Measurements from ENCODE around the gene ASB7. TPM values are rescaled to one million over a fixed set of nuclear protein-coding genes. Genes with fewer than 3 reads are reported as not detected.

ASB7 gene
- total RNA-seq, 1 donor from 2014 or later: 14.5 TPM

GRCh38 chr15:100597862-100598261 lies 4.5 kb upstream of the ASB7 start:
- Mint-ChIP-seq H3K36me3 (ENCODE audit: unreplicated experiment) (no peaks in the 10 kb centered on the region), H3K27me3 (ENCODE audit: unreplicated experiment) (no peaks in the 10 kb centered on the region), H3K4me3 (ENCODE audit: unreplicated experiment) (no peak overlapping the region), H3K9me3 (ENCODE audit: unreplicated experiment) (no peaks in the 10 kb centered on the region), H3K27ac (ENCODE audit: unreplicated experiment) (no peak overlapping the region), H3K4me1 (ENCODE audit: low read depth, unreplicated experiment) (no peaks in the 10 kb centered on the region)
- no peak for TF ChIP-seq CTCF (IDR thresholded peaks at IDR 0.05; ENCODE audit: partially characterized antibody, unreplicated experiment)
- DNase-seq: no peak

- Mint-ChIP-seq H3K4me1 (ENCODE audit: low read depth, unreplicated experiment) (peaks cover 2% of the 10 kb centered on the region), H3K27ac (ENCODE audit: unreplicated experiment) (no peak overlapping the region), H3K4me3 (ENCODE audit: unreplicated experiment) (no peak overlapping the region), H3K27me3 (ENCODE audit: unreplicated experiment) (no peaks in the 10 kb centered on the region), H3K36me3 (ENCODE audit: unreplicated experiment) (no peaks in the 10 kb centered on the region), H3K9me3 (ENCODE audit: unreplicated experiment) (no peaks in the 10 kb centered on the region)
- no peak for DNase-seq
- no peak for TF ChIP-seq CTCF (IDR thresholded peaks at IDR 0.05; ENCODE audit: partially characterized antibody, unreplicated experiment)
Measured at GRCh38 chr15:100598655-100599054, 3.7 kb upstream of the ASB7 start.

- no peaks in the 10 kb centered on the region for H3K36me3 Mint-ChIP-seq (ENCODE audit: unreplicated experiment)
Measured at GRCh38 chr15:100601163-100601562, 1.2 kb upstream of the ASB7 start.

DNA sequence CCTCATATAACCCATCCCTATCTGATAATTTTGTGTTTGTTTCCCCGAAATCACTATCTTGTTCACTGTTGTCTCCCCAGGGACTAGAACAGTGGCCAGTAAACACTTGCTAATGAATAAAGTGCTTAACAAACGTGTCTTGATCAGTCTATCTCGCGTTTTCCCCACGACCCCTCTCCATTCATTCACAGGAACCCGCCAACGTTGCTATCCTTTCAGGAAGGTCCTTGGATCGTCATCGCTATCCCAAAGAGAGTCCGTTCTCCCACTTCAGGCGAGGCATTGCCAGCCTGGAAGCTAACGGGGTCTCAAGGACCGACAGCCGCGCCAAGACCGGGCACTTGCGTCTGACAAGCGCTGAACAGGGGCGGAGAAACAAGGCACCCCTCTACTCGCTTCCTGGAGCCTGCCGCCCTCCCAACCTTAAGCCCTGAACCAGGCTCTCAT lies 749 bp upstream of the ASB7 start:
- no peaks in the 10 kb centered on the region for H3K36me3 Mint-ChIP-seq (ENCODE audit: unreplicated experiment)
- H3K9me3 Mint-ChIP-seq (ENCODE audit: unreplicated experiment): no peaks in the 10 kb centered on the region
- H3K4me1 Mint-ChIP-seq (ENCODE audit: low read depth, unreplicated experiment): peaks cover 2% of the 10 kb centered on the region
- no peak overlapping the region for H3K27ac Mint-ChIP-seq (ENCODE audit: unreplicated experiment)
- no peaks in the 10 kb centered on the region for H3K27me3 Mint-ChIP-seq (ENCODE audit: unreplicated experiment)
- no peak for DNase-seq
- H3K4me3 Mint-ChIP-seq (ENCODE audit: unreplicated experiment): no peak overlapping the region
- no peak for TF ChIP-seq CTCF (IDR thresholded peaks at IDR 0.05; ENCODE audit: partially characterized antibody, unreplicated experiment)

More at GRCh38 chr15:100601163-100601562, 1.2 kb upstream of the ASB7 start:
- Mint-ChIP-seq H3K4me1 (ENCODE audit: low read depth, unreplicated experiment) (peaks cover 2% of the 10 kb centered on the region), H3K27ac (ENCODE audit: unreplicated experiment) (no peak overlapping the region), H3K9me3 (ENCODE audit: unreplicated experiment) (no peaks in the 10 kb centered on the region), H3K4me3 (ENCODE audit: unreplicated experiment) (no peak overlapping the region), H3K27me3 (ENCODE audit: unreplicated experiment) (no peaks in the 10 kb centered on the region)
- TF ChIP-seq CTCF (IDR thresholded peaks at IDR 0.05; ENCODE audit: partially characterized antibody, unreplicated experiment): no peak
- DNase-seq: peak; percentile 27

GRCh38 chr15:100602823-100603393 lies 519 bp downstream of the ASB7 start:
- Mint-ChIP-seq H3K27ac (ENCODE audit: unreplicated experiment) (no peak overlapping the region), H3K27me3 (ENCODE audit: unreplicated experiment) (no peaks in the 10 kb centered on the region), H3K9me3 (ENCODE audit: unreplicated experiment) (no peaks in the 10 kb centered on the region), H3K36me3 (ENCODE audit: unreplicated experiment) (no peaks in the 10 kb centered on the region), H3K4me3 (ENCODE audit: unreplicated experiment) (peak overlapping the region; percentile 95), H3K4me1 (ENCODE audit: low read depth, unreplicated experiment) (peaks cover 2% of the 10 kb centered on the region)
- TF ChIP-seq CTCF (IDR thresholded peaks at IDR 0.05; ENCODE audit: partially characterized antibody, unreplicated experiment): no peak
- peak; percentile 70 for DNase-seq
